ENCODE results near the gene CLCN6. TPM values are rescaled to one million over a fixed set of nuclear protein-coding genes. Genes with fewer than 3 reads are reported as not detected.

CLCN6 gene
- total RNA-seq, 1 experiment from 2014 or later, result 6.1 TPM

GRCh38 chr1:11783556-11783955 lies 22.4 kb upstream of the CLCN6 start:
- CTCF ChIA-PET, result no interaction called here
- no peaks in the 10 kb centered on the region for H3K9me2 ChIP-seq (replicated peaks; ENCODE audit: low read length)
- H3F3A ChIP-seq (ENCODE audit: low read length, unreplicated experiment), result no peaks in the 10 kb centered on the region
- BruUV-seq (replicated peaks), result no TSS peak
- DNase-seq (no peak), ATAC-seq (no peak)
- no peaks in the 10 kb centered on the region for H3K27me3 ChIP-seq (ENCODE audit: low read length)
- H3K79me2 ChIP-seq (ENCODE audit: low read length), result no peaks in the 10 kb centered on the region
- no peak overlapping the region for H2AFZ ChIP-seq (ENCODE audit: low read length)
- no peaks in the 10 kb centered on the region for H3K9me3 ChIP-seq (ENCODE audit: low read length)
- H3K4me3 ChIP-seq (ENCODE audit: low read length), result no peak overlapping the region
- H3K4me2 ChIP-seq (ENCODE audit: low read length), result no peak overlapping the region
- no peaks in the 10 kb centered on the region for H3K36me3 ChIP-seq (ENCODE audit: low read depth, low read length)
- H3K27ac ChIP-seq (ENCODE audit: low read length), result no peak overlapping the region
- H3K4me1 ChIP-seq (ENCODE audit: insufficient read depth, low read length), result peaks cover 10% of the 10 kb centered on the region; the same call in 1 of the 2 replicates
- intact Hi-C loops (cut with micrococcal nuclease), result no loop called here
- no peaks in the 10 kb centered on the region for H4K20me1 ChIP-seq (ENCODE audit: low read length)
- POLR2A ChIA-PET (ENCODE audit: unreplicated experiment), result no interaction called here
- no peak overlapping the region for H3K9ac ChIP-seq (ENCODE audit: low read length)
- no peak for TF ChIP-seq CTCF (conservative IDR thresholded peaks at IDR 0.05; ENCODE audit: low read depth, low read length)
- no peak for TF ChIP-seq EZH2phosphoT487 (IDR thresholded peaks at IDR 0.05; ENCODE audit: borderline replicate concordance, low read length)
- TF ChIP-seq EZH2 (IDR thresholded peaks at IDR 0.05; ENCODE audit: low read length, unreplicated experiment), result no peak

GRCh38 chr1:11784256-11784992 lies 21.6 kb upstream of the CLCN6 start:
- H3K9me3 ChIP-seq (ENCODE audit: low read length), result no peaks in the 10 kb centered on the region
- H3K9ac ChIP-seq (ENCODE audit: low read length), result no peak overlapping the region
- no peak overlapping the region for H3K4me3 ChIP-seq (ENCODE audit: low read length)
- TF ChIP-seq EZH2phosphoT487 (IDR thresholded peaks at IDR 0.05; ENCODE audit: borderline replicate concordance, low read length) (no peak), EZH2 (IDR thresholded peaks at IDR 0.05; ENCODE audit: low read length, unreplicated experiment) (no peak), CTCF (conservative IDR thresholded peaks at IDR 0.05; ENCODE audit: low read depth, low read length) (no peak)
- H3K4me2 ChIP-seq (ENCODE audit: low read length), result peak overlapping the region; percentile 33
- no TSS peak for BruUV-seq (replicated peaks)
- no peaks in the 10 kb centered on the region for H3K27me3 ChIP-seq (ENCODE audit: low read length)
- DNase-seq (no peak), ATAC-seq (no peak)
- peak overlapping the region; percentile 40; the same call in 1 of the 2 replicates for H2AFZ ChIP-seq (ENCODE audit: low read length)
- no peaks in the 10 kb centered on the region for H3K36me3 ChIP-seq (ENCODE audit: low read depth, low read length)
- intact Hi-C loops (cut with micrococcal nuclease), result no loop called here
- no peaks in the 10 kb centered on the region for H3F3A ChIP-seq (ENCODE audit: low read length, unreplicated experiment)
- no peaks in the 10 kb centered on the region for H3K9me2 ChIP-seq (replicated peaks; ENCODE audit: low read length)
- ChIA-PET CTCF (interaction anchor here (0.5 to 0.9 kb wide), 4 partner anchors 15 to 79 kb away, joined by 3 to 4 read pairs (median 3); partner anchors contain the start of gene CLCN6), POLR2A (ENCODE audit: unreplicated experiment) (no interaction called here)
- H3K4me1 ChIP-seq (ENCODE audit: insufficient read depth, low read length), result peaks cover 10% of the 10 kb centered on the region; the same call in 1 of the 2 replicates
- no peaks in the 10 kb centered on the region for H4K20me1 ChIP-seq (ENCODE audit: low read length)
- H3K79me2 ChIP-seq (ENCODE audit: low read length), result no peaks in the 10 kb centered on the region
- no peak overlapping the region for H3K27ac ChIP-seq (ENCODE audit: low read length)

Measured in PC-3 (cell line).